GM12878 (cell line): Measurements from ENCODE around the gene MEIS2. TPM values are rescaled to one million over a fixed set of nuclear protein-coding genes. Genes with fewer than 3 reads are reported as not detected.

Experiments used
- ATAC-seq: fragments of 200-7000 bp; cut with Tn5 transposase; 3 replicates; pipeline ENCODE4 v1.9.1; 2020; ENCODE audit warnings: mild to moderate bottlenecking, moderate library complexity
- BruUV-seq: library from RNA; stranded (reverse); fragments of 400-500 nt; replicated peaks from 2 replicates; lab custom pipeline; 2021; lab: Mats Ljungman, UMichigan
- CTCF ChIA-PET: fragments of 300-600 bp; sonication (Branson Sonifier 250); formaldehyde crosslinking; extraction: SDS; loops from one replicate; lab custom pipeline; 2021; ENCODE audit warnings: inconsistent platforms; lab: Yijun Ruan, JAX
- POLR2A ChIA-PET: fragments of 350-600 bp; formaldehyde crosslinking; extraction: SDS; loops from one replicate; lab custom pipeline; 2021; ENCODE audit warnings: inconsistent platforms; lab: Charles Lee
- RAD21 ChIA-PET: fragments of 300-600 bp; sonication (Branson Sonifier 250); formaldehyde crosslinking; loops from one replicate; lab custom pipeline; 2023; ENCODE audit warnings: antibody characterized with exemption; ENCODE audit not compliant: unreplicated experiment; lab: Charles Lee
- SMC1A ChIA-PET: fragments of 300-600 bp; sonication (Branson Sonifier 250); formaldehyde crosslinking; loops from one replicate; lab custom pipeline; 2023; ENCODE audit not compliant: unreplicated experiment, uncharacterized antibody; lab: Charles Lee
- DNase-seq: peaks from one replicate; pipeline ENCODE4 v3.0.0-alpha.2; 2011; ENCODE audit warnings: low read depth, low spot score
- FAIRE-seq: peaks from 3 replicates; lab custom pipeline; 2011; peaks lifted over from hg19 to GRCh38; lab: Jason Lieb, UNC
- H2AFZ ChIP-seq: 2 replicates; pipeline ENCODE4 v1.6.0; 2011; ENCODE audit warnings: low read depth, low read length, control low read depth; ENCODE audit not compliant: control insufficient read depth
- H3K27ac ChIP-seq: 2 replicates; pipeline ENCODE4 v1.5.1; 2011; ENCODE audit warnings: control low read depth; ENCODE audit not compliant: control insufficient read depth, insufficient read depth
- H3K27me3 ChIP-seq, 2 experiments: replicated peaks in 1 of 2; 2 replicates each; pipeline versions ENCODE4 v1.6.0 to v1.6.1; 2011; ENCODE audit warnings: low read length in 1 of 2; ENCODE audit not compliant: control insufficient read depth in 2 of 2, insufficient read depth in 2 of 2
- H3K36me3 ChIP-seq, 2 experiments: 2 replicates each; pipeline ENCODE4 v1.5.1; 2011; ENCODE audit warnings: low read length in 1 of 2; ENCODE audit not compliant: control insufficient read depth in 2 of 2, insufficient read depth in 2 of 2
- H3K4me1 ChIP-seq: 2 replicates; pipeline ENCODE4 v1.6.1; 2011; ENCODE audit warnings: mild to moderate bottlenecking, low read length, moderate library complexity, mixed read lengths; ENCODE audit not compliant: control insufficient read depth, insufficient read depth
- H3K4me2 ChIP-seq: 2 replicates; pipeline ENCODE4 v1.6.0; 2011; ENCODE audit warnings: control low read depth; ENCODE audit not compliant: control insufficient read depth, insufficient read depth
- H3K4me3 ChIP-seq: fragments of 200-600 bp; sonication (generic); 2 replicates; pipeline ENCODE4 v1.5.1; 2016
- H3K79me2 ChIP-seq: 2 replicates; pipeline ENCODE4 v1.6.0; 2011; ENCODE audit warnings: low read length; ENCODE audit not compliant: control insufficient read depth, insufficient read depth
- H3K9ac ChIP-seq: 2 replicates; pipeline ENCODE4 v1.8.0; 2011; ENCODE audit warnings: low read length, control low read depth, mixed read lengths; ENCODE audit not compliant: control insufficient read depth, insufficient read depth
- H3K9me3 ChIP-seq: replicated peaks from 3 replicates; pipeline ENCODE4 v1.5.1; 2011; ENCODE audit warnings: mild to moderate bottlenecking, low read length; ENCODE audit not compliant: control insufficient read depth, insufficient read depth
- H4K20me1 ChIP-seq: 2 replicates; pipeline ENCODE4 v1.6.0; 2011; ENCODE audit not compliant: control insufficient read depth, insufficient read depth
- CHD2 ChIP-seq: IDR thresholded peaks from 2 replicates; pipeline ENCODE4 v1.6.1; 2011; ENCODE audit warnings: low read depth, low read length, improper control_type of control experiment, borderline replicate concordance
- IKZF1 ChIP-seq: fragments of 450-650 bp; conservative IDR thresholded peaks from 2 replicates; pipeline ENCODE4 v1.6.1; 2017; ENCODE audit warnings: antibody characterized with exemption, mild to moderate bottlenecking
- MLLT1 ChIP-seq: fragments of 450-650 bp; IDR thresholded peaks from 2 replicates; pipeline ENCODE4 v1.6.1; 2016; ENCODE audit warnings: mild to moderate bottlenecking
- whole genome bisulfite sequencing: methylation state at CpG from one replicate; pipeline ENCODE4 v1.1.6; 2016; ENCODE audit warnings: low lambda C conversion rate; ENCODE audit not compliant: insufficient replicate concordance, insufficient coverage; ENCODE audit errors: missing lambda C conversion rate; 5-methylcytosine and 5-hydroxymethylcytosine counted together
- in situ Hi-C: fragments of 300-500 bp; cut with MboI; formaldehyde crosslinking; loops from 9 replicates; pipeline ENCODE4 v1.14.3; 2018; ENCODE audit warnings: mixed read lengths
- intact Hi-C: fragments of 100-400 bp; cut with micrococcal nuclease; formaldehyde crosslinking; loops from one replicate; pipeline ENCODE4 v1.14.2; 2022; ENCODE audit not compliant: unreplicated experiment
- polyA plus RNA-seq, 11 experiments: library from polyadenylated mRNA; depleted of rRNA in 4 of 11; unstranded in 6 of 11; stranded (reverse) in 5 of 11; fragments of >200 nt; fragmentation: Nextera tagmentation in 4 of 11; fragmentation: Illumina TruSeq in 1 of 11; extraction: Ambion mirVana in 4 of 11; extraction: Trizol in 1 of 11; gene quantifications; 1 replicate in 1 of 11; 2 replicates in 10 of 11; pipeline versions ENCODE4 v1.2.1 to v1.2.3, GENCODE V29; 2011 to 2016; ENCODE audit warnings: inconsistent platforms in 2 of 11, missing spikeins in 2 of 11, low read depth in 1 of 11
- total RNA-seq, 4 experiments: library from RNA; depleted of rRNA in 3 of 4; stranded (reverse); fragments of >200 nt in 3 of 4; fragmentation: Illumina TruSeq in 1 of 4; extraction: Trizol in 1 of 4; gene quantifications; 2 replicates each; pipeline versions ENCODE4 v1.2.1 to v1.2.3, GENCODE V29; 2013 to 2021

MEIS2 gene
- total and polyA plus RNA-seq, 10 of the 15 experiments (the other 5 are each of a cell fraction or from before 2014, with no cell fraction given), result 9.2 to 54.0 (median 20.4) TPM

- ATAC-seq (peak; percentile 71), DNase-seq (no peak), FAIRE-seq (no peak)
- ChIA-PET POLR2A (interaction anchor here (0.6 kb wide), 1 partner anchor 1182 kb away, joined by 4 read pairs; no protein-coding TSS in a partner anchor), SMC1A (interaction anchor here (0.6 to 11.0 kb wide), 9 partner anchors 47 to 1358 kb away, joined by 3 to 130 read pairs (median 3); partner anchors contain the start of gene MEIS2), RAD21 (interaction anchor here (0.8 to 1.5 kb wide), 4 partner anchors 57 to 376 kb away, joined by 3 to 9 read pairs (median 5); no protein-coding TSS in a partner anchor), CTCF (interaction anchor here (0.7 to 1.9 kb wide), 9 partner anchors 8 to 378 kb away, joined by 3 to 7 read pairs (median 3); no protein-coding TSS in a partner anchor)
- no TSS peak for BruUV-seq
- Histone ChIP-seq H3K36me3 (no peaks in the 10 kb centered on the region), H3K27me3 (peaks cover 9 to 29% of the 10 kb centered on the region in 2 experiments), H3K9me3 (no peaks in the 10 kb centered on the region), H3K27ac (no peak overlapping the region), H3K4me3 (peak overlapping the region; percentile 37; the same call in 1 of the 2 replicates), H3K79me2 (no peaks in the 10 kb centered on the region), H3K4me1 (0 out of 2 replicates have a peak, but pooled peaks cover 4% of the 10 kb centered on the region), H2AFZ (peak overlapping the region; percentile 56), H4K20me1 (no peaks in the 10 kb centered on the region), H3K9ac (no peak overlapping the region), H3K4me2 (peak overlapping the region; percentile 69)
- WGBS, result 27% methylated on average over 37 of the region's 38 CpGs
- TF ChIP-seq CHD2, result peak; percentile 29; the same call in 1 of the 2 replicates
- TF ChIP-seq MLLT1, result no peak
- TF ChIP-seq IKZF1, result peak; percentile 42; the same call in 1 of the 2 replicates
- intact Hi-C loops, result no loop called here
- in situ Hi-C loops, result loop anchor here (25.0 kb wide), 1 partner anchor 1009 kb away; no protein-coding TSS in a partner anchor
These were observed 222.3 kb downstream of the MEIS2 start for GRCh38 chr15:36877796-36878683.
